RCC 7860 (cell line): ENCODE results near the gene DGLUCY.

Experiments used
- DNase-seq: peaks from one replicate; pipeline ENCODE4 v3.0.0-alpha.2; 2015; ENCODE audit warnings: low spot score
- FAIRE-seq: peaks from 2 replicates; lab custom pipeline; 2012; peaks lifted over from hg19 to GRCh38; lab: Jason Lieb, UNC

DGLUCY gene

GRCh38 chr14:91271639-91272038, 157.8 kb downstream of the DGLUCY start:
- FAIRE-seq (no peak), DNase-seq (no peak)

GRCh38 chr14:91272341-91273272, 158.7 kb downstream of the DGLUCY start:
- DNase-seq (no peak), FAIRE-seq (no peak)

GRCh38 chr14:91273273-91273884, 159.5 kb downstream of the DGLUCY start:
- no peak for FAIRE-seq

GRCh38 chr14:91273885-91274273, 160.0 kb downstream of the DGLUCY start:
- FAIRE-seq, result no peak

More at GRCh38 chr14:91273273-91273884, 159.5 kb downstream of the DGLUCY start:
- no peak for DNase-seq

GRCh38 chr14:91274796-91275195, 160.9 kb downstream of the DGLUCY start:
- FAIRE-seq (no peak), DNase-seq (no peak)

More at GRCh38 chr14:91273885-91274273, 160.0 kb downstream of the DGLUCY start:
- no peak for DNase-seq
